Breast epithelium (tissue), 3 donors: ENCODE results near the gene GTF2IRD1.

Source experiments
- CTCF ChIP-seq, 3 donors: fragments of 450-650 bp; IDR thresholded peaks; one replicate each; pipeline ENCODE4 v1.5.1; 2016 to 2017; ENCODE audit warnings: antibody characterized with exemption in 3 of 3, mild to moderate bottlenecking in 3 of 3, moderate library complexity in 3 of 3
- POLR2A ChIP-seq: fragments of 450-650 bp; IDR thresholded peaks from one replicate; pipeline ENCODE4 v1.6.1; 2016; ENCODE audit warnings: antibody characterized with exemption, mild to moderate bottlenecking, moderate library complexity
- POLR2AphosphoS5 ChIP-seq, 3 donors: sonication (generic); formaldehyde crosslinking; IDR thresholded peaks; one replicate each; pipeline ENCODE4 v1.6.1; 2017; ENCODE audit warnings: antibody characterized with exemption in 3 of 3

- no peak for TF ChIP-seq CTCF (IDR thresholded peaks at IDR 0.05)
- no peak for TF ChIP-seq POLR2AphosphoS5 (IDR thresholded peaks at IDR 0.05)
- TF ChIP-seq POLR2A, result no peak
Measured at GRCh38 chr7:74495112-74496086, 41.7 kb downstream of the GTF2IRD1 start.
